AG04449 (cell line): ENCODE measurements around the gene MS4A4E.

Experiments
- CTCF ChIA-PET: fragments of 350-600 bp; formaldehyde crosslinking; extraction: SDS; loops from one replicate; lab custom pipeline; 2021; ENCODE audit warnings: antibody characterized with exemption; lab: Yijun Ruan, JAX
- POLR2A ChIA-PET: fragments of 400-600, 350-600 bp; formaldehyde crosslinking; extraction: SDS; loops from one replicate; lab custom pipeline; 2020; ENCODE audit warnings: antibody characterized with exemption, inconsistent platforms; lab: Yijun Ruan, JAX
- DNase-seq: peaks from one replicate; pipeline ENCODE4 v3.0.0-alpha.2; 2010; ENCODE audit warnings: low read depth, low spot score
- H3K4me3 ChIP-seq: 2 replicates; pipeline ENCODE4 v1.5.1; 2011; ENCODE audit warnings: low read depth, mild to moderate bottlenecking, control low read depth, low read length
- CTCF ChIP-seq: IDR thresholded peaks from one replicate; pipeline ENCODE4 v1.5.1; 2011; ENCODE audit warnings: mild to moderate bottlenecking, moderate library complexity, low read length, control low read depth, inconsistent platforms; ENCODE audit not compliant: insufficient read depth; ENCODE audit errors: missing control alignments

MS4A4E gene

GRCh38 chr11:60165951-60166350 lies 77.0 kb downstream of the MS4A4E start:
- no peak for DNase-seq
- H3K4me3 ChIP-seq, result no peak overlapping the region
- CTCF ChIA-PET, result no interaction called here
- POLR2A ChIA-PET, result no interaction called here
- no peak for TF ChIP-seq CTCF

GRCh38 chr11:60165538-60165937 lies 77.4 kb downstream of the MS4A4E start:
- no peak overlapping the region for H3K4me3 ChIP-seq
- no peak for DNase-seq
- no peak for TF ChIP-seq CTCF
- ChIA-PET CTCF (no interaction called here), POLR2A (no interaction called here)

GRCh38 chr11:60164550-60165075 lies 78.3 kb downstream of the MS4A4E start:
- no peak overlapping the region for H3K4me3 ChIP-seq
- POLR2A ChIA-PET, result no interaction called here
- no peak for TF ChIP-seq CTCF
- CTCF ChIA-PET, result no interaction called here
- no peak for DNase-seq

GRCh38 chr11:60161766-60162165 lies 81.2 kb downstream of the MS4A4E start:
- CTCF ChIA-PET, result no interaction called here
- POLR2A ChIA-PET, result no interaction called here
- DNase-seq, result no peak

GRCh38 chr11:60161107-60161506 lies 81.8 kb downstream of the MS4A4E start:
- POLR2A ChIA-PET, result no interaction called here
- TF ChIP-seq CTCF, result no peak
- H3K4me3 ChIP-seq, result no peak overlapping the region
- CTCF ChIA-PET, result no interaction called here
- DNase-seq, result no peak

More at GRCh38 chr11:60161766-60162165, 81.2 kb downstream of the MS4A4E start:
- TF ChIP-seq CTCF, result no peak
- no peak overlapping the region for H3K4me3 ChIP-seq

GRCh38 chr11:60159868-60160267 lies 83.1 kb downstream of the MS4A4E start:
- ChIA-PET CTCF (no interaction called here), POLR2A (no interaction called here)
- DNase-seq, result no peak
- no peak for TF ChIP-seq CTCF
- no peak overlapping the region for H3K4me3 ChIP-seq
